ENCODE results near the gene FUT2.

Gene FUT2

DNA sequence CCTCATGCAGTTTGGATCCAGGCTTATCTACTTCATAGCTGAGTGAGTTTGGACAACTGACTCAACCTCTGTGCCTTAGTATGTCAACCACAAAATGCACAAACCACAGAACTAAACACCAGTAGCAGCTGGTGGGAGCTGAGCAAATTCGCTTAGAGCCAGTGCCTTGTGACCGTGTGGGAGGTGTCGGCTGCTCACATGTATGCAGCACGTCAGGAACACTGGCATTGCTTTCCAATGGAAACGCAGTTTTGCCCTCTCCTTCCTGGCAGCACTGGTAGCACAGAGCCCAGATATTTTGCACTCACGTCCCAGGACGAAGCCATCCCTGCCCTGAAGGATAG, 14.7 kb upstream of the FUT2 start:
- TF ChIP-seq, protein P1, sequence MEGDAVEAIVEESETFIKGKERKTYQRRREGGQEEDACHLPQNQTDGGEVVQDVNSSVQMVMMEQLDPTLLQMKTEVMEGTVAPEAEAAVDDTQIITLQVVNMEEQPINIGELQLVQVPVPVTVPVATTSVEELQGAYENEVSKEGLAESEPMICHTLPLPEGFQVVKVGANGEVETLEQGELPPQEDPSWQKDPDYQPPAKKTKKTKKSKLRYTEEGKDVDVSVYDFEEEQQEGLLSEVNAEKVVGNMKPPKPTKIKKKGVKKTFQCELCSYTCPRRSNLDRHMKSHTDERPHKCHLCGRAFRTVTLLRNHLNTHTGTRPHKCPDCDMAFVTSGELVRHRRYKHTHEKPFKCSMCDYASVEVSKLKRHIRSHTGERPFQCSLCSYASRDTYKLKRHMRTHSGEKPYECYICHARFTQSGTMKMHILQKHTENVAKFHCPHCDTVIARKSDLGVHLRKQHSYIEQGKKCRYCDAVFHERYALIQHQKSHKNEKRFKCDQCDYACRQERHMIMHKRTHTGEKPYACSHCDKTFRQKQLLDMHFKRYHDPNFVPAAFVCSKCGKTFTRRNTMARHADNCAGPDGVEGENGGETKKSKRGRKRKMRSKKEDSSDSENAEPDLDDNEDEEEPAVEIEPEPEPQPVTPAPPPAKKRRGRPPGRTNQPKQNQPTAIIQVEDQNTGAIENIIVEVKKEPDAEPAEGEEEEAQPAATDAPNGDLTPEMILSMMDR (IDR thresholded peaks at IDR 0.05): no peak

DNA sequence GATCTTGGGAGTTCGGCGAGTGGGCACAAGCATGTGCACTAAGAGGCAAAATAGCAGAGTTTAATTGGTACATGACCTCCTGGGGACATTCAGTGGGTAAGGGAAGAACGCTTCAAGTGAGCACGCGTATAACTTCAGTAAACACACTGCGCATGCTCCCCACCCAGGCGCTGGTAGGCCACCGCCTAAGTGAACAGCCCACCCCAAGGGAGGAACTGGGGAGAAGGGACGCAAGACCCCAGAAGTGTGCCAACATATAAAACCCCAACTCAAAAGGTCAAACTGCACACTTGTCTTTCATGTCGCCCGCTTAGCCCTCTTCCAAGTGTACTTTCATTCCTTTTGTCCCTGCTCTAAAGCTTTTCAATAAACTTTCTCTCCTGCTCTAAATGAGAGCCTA, 12.4 kb upstream of the FUT2 start:
- TF ChIP-seq, protein P1 (IDR thresholded peaks at IDR 0.05): no peak

DNA sequence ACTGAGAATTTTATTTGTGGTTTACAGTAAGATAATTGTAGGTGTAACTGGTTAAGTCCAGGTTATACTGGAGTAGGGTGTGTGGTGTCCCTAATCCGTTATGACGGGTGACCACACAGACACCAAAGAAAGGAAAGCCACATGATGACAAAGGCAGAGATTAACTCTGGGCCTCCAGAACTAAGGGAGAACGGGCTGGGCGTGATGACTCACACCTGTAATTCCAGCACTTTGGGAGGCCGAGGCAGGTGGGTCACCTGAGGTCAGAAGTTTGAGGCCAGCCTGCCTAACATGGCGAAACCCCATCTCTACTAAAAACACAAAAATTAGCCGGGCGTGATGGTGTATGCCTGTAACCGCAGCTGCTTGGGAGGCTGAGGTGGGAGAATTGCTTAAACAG, 10.2 kb upstream of the FUT2 start:
- TF ChIP-seq, protein P1 (IDR thresholded peaks at IDR 0.05): no peak

DNA sequence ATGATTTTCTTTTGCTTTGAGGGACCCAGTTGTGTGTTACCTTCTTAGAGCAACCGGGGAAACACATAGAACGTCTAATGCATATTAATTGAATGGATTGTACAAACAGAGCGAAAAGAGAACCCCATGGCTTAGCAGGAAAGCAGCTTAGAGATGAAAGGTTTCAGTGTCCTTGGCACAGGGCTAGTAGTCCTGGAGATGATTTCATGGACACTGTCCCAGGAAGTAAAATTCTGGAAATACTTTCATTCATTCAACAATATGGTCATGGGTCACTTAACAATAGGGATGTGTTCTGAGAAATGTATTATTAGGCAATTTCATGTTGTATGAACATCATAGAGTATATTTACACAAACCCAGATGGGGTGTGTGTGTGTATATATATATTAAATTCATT, 9.7 kb upstream of the FUT2 start:
- TF ChIP-seq, protein P1 (IDR thresholded peaks at IDR 0.05): no peak

DNA sequence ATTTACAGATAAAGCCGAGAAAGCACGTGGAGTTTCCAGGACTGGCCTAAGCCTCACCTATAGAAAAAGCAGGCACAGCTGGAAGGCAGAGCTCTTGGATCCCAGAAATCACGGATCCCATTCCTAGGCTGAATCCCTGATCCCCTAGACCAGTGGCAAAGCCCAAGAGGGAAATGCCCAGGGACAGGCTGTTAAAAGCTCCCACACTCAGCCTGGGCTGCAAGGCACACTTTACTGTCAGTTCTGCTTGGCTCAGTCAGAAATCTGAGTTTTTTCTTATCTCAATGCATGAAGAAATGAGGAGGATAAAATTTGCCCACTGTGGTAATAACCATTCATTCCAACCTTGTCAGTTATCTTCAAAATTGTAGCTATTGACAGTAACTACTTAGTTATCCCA, 8.0 kb upstream of the FUT2 start:
- TF ChIP-seq, protein P1 (IDR thresholded peaks at IDR 0.05): no peak

DNA sequence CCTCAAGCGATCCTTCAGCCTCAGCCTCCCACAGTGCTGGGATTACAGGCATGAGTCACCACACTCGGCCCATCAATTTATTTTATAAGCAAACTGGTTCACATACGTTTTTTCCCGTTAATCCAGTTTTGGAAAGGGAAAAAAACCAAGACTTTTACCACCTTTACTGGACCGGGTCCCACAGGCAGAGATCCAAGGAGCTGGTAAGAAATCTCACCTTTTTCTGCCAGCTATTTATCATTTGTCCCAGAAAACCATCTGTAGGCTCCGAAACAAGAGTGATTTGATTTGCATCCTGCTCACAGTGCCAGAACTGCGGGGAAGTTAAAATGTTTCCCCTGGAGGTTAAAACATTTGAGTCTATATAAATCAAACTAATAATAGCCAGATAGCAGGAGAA, 6.3 kb upstream of the FUT2 start:
- TF ChIP-seq, protein P1 (IDR thresholded peaks at IDR 0.05): no peak

DNA sequence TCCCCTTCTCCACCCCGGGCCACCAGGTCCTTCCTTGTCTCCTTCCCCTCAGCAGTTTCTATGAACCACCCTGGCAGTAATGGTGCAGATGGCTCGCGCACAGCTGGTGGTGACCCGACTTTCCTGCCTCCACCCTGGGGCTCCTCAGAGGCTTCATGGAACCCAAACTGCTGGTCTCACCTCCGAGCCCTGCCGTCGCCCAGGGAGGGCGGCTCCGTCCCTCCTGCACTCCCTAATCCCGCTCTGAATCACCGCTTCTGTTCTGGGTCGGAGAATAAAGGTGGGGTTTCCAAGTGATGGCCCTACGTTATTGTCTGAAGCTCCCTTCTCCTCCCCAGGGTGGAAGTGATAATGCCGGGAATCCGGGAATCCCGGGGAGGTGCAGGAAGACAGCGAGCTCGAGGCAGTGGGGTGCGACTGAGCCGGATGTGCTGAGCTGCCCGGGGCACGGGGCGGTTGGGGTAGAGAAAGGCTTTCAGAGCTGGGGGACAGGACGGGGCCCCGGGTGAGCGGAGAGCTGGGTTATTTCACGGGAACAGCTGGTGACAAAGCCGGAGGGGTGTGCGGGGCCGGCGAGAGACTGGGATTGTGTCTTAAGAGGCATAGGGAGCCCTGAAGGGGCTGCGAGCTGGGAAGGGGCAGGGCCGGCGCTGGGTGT, 711 bp downstream of the FUT2 start:
- TF ChIP-seq, protein P1 (IDR thresholded peaks at IDR 0.05): no peak

DNA sequence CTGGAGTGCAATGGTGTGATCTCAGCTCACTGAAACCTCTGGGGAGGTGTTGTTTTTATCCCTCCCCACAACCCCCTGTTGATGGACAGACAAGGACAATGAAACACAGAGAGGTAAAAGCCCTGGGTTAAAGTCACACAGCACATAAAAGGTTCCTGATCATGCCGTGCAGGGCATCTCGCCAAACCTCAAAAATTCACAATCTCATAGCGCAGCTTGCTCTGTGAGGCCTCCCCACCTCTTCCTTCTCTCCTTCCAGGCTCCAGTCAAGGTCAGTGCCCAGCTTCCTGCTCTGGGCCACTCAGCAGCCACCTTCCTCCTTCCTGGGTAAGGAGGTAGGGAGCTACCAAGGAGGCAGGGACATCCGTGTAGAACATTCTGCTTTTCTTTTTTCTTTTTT, 2.3 kb downstream of the FUT2 start:
- TF ChIP-seq, protein P1 (IDR thresholded peaks at IDR 0.05): no peak

All from LNCAP (cell line).